Midbrain (tissue), 1 donor: Measurements from ENCODE around the gene MLF2.
A peak's percentile ranks its signal among the peaks of the same experiment; 100 is the strongest.
"Not testable (repeated sequence)": the region's sequence is repeated elsewhere in the genome, so short reads cannot be mapped to it uniquely, and the experiment has no call there.

Experiments used
- DNase-seq: peaks from one replicate; lab custom pipeline; 2025; lab: John Stamatoyannopoulos, UW

The MLF2 gene

DNA sequence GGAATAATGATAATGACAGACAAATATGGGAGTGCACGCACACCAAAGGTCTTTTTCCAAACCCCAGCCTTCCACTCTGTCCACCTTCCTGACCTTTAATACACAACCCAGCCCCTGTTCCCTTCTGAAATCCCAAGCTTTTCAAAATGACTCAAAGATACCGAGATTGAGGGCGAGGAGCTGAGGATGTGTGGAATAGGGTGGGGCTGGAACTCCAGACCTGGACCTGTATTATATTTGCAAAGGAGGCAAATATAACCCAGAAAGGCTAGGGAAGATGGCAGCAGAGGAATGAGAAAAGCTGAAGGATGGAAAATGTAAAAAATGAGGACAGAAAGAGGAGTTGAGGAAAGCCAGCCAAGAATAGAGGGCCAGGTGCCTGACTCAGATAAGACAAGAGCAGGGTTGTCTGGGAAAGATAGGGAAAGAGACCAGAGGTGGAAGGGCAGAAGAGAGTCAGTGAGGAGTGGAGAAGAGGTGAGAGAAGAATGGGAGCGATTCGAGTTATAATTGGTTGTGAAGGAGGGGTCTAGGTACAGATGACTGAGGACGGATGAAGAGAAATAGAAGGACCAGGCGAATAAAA lies 12.2 kb upstream of the MLF2 start:
- no peak for DNase-seq

DNA sequence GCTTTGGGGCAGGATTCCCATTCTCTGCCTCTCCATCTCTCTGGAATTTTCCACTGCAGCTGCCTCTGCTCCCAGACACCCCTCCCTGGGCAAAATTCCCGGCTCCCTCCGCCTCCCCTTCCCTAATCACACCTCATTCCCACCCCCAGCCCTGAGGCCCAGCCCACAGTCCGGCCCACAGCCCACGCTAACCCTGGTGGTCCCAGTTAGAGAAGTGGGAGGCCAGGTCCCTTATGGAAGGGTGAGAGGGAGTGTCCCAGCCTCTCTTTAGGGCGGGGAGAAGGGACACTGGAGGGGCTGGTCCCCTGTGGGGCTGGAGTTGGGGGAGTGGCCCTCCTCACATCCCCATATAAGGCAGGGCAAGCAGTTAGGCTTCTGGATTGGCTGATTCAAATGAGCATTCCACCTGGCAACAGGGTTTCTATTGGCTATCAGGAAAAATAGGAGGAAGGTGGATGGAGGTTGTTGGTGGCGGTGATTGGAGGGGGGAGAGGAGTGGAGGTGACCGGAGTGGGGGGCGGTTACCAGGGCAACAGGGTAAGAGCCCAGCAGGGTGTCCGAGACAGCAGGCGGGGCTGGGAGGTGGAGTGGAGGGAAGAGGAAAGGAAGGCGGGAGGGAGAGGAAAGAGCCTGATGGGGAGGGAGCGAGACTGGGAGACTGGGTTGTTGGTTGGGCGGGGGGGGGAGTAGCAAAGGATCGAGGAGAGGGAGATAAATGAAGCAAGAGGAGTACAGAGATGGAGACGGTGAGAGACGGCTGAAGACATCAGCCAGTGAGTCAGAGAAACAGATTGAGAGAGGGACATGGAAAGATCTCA lies 11.3 kb upstream of the MLF2 start:
- peak; percentile 88 for DNase-seq

DNA sequence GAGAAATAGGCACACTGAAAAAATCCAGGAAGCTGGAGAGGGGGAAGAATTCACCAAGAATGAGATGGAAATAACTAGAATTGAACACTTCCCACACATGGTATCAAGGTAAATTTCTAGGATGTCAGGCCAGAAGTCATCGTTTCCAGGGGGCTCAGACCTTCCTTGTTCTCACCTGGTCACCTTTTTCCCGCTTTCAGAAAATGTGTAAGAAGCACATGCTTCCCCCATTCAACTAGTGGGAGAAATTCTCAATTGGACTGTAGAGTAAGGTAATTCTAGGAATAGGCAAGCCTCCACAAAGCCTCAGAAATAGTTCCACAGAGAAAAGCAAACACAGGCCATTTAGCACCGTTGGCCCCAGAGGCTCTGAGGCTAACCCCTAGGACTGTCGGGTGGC lies 10.4 kb upstream of the MLF2 start:
- no peak for DNase-seq

DNA sequence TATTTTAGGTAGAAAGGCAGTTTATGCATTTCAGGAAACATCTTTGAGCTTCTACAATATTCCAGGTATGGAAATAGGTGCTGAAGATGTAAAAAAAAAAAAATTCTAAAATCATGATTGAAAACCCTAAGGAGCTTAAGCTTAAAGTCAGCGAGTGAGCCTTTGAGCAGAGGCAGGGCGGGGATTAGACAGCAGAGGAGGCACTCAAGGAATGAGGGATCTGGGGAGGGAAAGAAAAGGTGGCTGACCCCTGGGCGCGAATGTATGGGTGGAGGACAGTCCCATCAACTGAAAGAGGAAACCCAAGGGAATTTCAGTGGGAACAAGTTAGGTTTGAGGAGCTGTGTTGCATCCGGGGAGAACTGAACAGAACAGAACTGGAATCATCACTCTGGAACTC lies 6.8 kb upstream of the MLF2 start:
- no peak for DNase-seq

DNA sequence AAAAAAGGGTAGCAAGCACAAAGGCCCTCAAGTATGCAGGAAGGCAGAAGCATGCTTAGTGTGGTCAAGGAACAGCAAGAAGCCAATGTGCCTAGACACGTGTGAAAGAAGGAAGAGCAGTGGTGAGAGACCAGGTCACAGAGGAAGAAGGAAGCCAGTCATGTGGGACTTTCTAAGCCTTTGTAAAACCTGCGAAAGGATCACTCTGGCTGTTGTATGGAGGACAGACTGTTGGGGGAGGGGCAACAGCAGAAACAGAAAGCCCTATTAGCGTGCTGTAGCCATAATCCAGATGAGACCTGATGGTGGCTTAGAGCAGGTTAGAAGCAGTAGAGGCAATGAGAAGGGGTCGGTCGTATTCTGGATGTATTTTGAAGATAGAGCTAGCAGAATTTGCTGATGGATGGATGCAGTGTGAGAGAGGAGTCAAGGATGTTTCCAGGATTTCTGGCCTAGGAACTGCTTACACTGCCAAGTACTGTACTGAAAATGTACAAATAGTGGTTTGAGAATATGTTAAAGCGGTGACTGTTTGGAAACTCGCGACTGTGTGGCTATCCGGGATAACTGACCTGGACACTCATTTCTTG lies 5.7 kb upstream of the MLF2 start:
- no peak for DNase-seq

DNA sequence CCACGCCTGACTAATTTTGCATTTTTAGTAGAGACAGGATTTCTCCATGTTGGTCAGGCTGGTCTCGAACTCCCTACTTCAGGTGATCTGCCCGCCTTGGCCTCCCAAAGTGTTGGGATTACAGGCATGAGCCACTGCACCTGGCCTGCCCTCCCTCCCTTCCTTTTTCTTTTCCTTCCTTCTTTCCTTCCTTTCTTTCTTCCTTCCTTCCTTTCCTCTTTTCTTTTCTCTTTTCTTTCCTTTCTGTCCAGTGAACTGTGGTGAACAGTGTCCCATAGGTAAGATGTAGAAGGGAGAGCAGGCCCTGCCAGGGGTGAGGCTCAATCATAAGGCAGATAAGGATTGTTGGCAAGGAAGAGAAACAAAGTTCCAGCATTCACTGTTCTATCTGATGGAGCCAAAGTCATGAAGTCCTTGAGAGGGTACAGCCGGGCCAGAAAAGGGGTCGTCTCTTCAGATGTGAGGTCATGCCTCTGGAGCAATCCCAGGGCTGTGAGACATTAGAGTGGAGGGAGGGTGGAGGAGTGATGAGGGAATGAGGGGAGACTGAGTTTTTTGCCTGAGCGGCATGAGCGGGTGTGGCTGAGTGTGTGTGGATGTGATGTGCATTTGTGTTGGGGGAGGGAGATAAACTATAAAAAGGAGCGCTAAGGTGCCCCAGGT lies 4.2 kb upstream of the MLF2 start:
- DNase-seq: no peak

DNA sequence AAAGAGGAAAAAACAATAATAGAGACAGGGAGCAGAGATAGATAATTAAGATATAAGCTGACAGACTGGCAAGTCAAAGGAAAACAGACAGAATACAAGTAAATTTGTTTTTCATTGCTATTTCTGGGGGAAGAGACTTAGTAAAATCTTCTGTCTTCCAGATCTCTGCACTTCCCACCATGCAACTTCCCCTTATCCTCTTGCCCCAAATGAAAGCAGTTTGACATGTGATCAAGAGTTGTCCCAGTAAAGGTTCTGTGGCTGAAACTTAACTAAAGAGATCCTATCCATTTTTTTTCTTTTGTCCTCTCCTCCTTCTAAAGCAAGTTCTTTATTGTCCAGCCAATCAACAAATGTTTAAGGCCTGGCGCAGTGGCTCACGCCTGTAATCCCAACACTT lies 1.5 kb upstream of the MLF2 start:
- no peak for DNase-seq

DNA sequence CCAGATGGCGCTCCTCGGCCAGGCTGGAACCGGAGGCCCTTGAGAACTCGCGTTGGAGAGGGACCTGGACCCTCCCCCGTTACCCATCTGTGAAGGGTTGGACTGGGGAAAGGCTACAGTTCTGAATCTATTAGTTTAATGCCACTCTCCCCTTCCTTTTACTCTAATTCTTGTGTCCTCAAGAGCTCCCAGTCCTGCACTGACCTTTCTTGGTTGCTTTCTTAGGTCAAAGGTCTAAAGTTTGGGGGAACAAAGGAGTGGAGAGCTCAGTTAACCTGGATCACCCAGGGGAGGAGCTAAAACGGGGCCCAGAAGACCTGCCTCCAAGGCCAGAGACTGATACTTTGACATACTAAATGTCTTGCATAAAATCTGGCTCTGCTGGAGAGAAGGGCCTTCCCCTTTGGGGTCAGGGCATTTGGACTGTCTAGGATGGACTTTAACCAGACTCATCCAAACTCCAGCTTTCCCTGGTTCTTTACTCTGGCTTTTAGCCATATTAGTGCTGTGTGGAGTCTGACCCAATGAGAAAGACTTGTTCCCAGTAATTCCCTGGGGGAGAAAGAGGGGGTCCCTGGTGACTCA lies 923 bp upstream of the MLF2 start:
- DNase-seq: no peak

DNA sequence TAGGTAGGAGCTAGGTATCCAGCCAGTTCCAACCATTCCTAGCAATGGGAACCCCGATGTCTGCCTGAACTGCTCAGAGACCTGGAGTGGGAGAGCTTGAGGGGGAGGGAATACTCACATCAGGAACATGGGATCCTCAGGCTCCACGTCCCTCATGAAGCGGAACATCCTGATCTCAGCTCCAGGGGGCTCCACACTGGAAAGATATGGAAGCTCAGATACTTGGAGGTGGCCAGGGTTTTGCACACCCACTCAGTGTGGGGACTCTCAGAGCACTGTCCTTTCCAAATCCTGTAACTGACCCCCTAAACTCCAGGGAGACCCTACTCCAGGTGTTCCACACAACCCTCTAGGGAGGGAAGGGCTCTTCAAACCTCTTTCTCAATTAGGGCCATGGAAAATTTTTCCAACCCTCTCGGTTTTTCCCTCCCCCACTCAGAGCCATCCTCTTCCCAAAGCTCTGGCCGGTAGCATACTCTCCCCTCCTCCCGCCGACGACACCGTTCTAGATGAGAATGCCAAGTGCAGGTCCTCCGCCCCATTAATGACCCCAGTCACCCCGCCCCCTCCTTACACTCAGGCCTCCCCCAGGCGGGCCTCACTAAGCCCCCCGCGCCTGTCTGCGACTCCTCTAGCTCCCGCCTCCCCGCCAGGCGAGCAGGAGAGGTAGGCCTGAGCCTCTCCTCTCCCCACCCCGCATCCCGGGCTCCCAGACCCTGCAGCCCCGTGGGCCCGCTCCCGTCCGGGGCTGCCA lies 597 bp downstream of the MLF2 start:
- DNase-seq: no peak

DNA sequence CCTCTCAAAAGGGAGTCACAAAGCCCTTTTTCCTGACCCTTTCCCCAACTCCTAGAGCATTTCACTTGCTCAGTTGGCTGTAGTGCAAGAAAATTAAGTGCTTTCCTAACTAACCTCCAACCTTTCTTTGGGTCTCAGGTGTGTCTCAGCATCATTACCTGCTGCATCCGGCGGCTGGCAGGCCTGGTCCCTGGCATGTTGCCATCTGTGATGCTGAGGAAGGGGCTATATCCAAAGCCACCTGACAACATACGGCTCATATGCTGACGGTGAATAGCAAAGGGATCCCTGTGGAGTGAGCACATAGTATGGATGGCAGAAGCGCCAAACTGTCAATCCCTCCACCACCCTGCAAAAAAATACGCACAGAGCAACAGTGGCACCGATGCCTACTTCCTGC lies 1.2 kb downstream of the MLF2 start:
- no peak for DNase-seq

DNA sequence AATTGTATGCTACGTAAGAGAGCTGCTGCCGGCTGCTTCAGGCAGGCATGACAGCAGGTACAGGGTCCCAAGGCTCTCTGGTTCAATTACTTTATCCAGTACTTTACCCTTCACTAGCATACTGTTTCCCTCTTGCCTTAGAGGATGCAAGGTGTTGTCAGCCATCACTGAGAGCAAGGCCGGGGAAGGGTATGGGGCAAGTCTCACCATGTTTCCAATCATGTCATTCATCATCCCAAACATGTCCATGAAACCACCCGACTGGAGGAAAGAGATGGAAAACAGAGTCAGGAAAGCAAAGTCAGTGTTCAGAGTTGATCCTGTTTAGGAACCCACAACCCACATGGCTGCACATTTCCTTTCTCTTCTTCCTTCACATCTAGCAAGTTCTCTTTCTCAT lies 2.4 kb downstream of the MLF2 start:
- DNase-seq: no peak

DNA sequence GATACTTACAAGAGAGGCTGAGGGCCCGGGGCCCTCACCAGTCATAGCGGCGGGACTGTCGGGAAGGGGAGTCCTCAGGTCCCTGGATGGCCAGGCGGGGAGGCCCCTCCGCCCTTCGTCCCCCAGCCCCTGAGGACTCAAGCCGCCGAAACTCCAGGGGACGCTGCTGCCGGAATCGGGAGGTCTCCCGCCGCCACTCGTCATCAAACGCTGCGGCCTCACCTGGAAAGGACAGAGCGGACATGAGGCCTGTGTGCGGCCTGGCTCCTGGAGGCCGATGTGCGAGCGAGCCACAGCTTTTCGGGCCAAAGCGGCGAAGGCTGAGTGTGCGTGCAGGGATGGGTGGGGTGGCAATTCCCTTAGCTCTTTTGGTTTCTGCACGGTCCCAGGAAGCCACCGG lies 4.2 kb downstream of the MLF2 start:
- DNase-seq: no peak

DNA sequence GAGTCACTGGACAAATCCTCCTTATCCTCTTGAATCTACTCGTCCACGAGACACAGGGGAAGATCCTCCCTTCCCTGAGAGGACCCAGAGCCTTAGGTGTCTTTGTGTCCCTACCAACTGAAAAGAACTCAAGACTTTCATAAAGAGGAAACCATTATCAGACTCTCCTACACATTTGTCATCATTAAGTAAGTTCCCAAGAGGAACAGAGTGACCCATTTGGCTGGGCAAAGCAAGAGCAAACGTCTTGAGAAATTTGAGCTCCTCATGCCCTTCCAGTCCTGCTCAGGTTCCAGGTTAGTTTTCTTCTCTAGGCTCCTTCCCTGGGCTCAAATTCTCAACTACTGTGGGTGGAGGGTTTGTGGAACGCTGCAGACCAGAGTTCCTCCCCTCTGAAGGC lies 5.7 kb downstream of the MLF2 start:
- no peak for DNase-seq

DNA sequence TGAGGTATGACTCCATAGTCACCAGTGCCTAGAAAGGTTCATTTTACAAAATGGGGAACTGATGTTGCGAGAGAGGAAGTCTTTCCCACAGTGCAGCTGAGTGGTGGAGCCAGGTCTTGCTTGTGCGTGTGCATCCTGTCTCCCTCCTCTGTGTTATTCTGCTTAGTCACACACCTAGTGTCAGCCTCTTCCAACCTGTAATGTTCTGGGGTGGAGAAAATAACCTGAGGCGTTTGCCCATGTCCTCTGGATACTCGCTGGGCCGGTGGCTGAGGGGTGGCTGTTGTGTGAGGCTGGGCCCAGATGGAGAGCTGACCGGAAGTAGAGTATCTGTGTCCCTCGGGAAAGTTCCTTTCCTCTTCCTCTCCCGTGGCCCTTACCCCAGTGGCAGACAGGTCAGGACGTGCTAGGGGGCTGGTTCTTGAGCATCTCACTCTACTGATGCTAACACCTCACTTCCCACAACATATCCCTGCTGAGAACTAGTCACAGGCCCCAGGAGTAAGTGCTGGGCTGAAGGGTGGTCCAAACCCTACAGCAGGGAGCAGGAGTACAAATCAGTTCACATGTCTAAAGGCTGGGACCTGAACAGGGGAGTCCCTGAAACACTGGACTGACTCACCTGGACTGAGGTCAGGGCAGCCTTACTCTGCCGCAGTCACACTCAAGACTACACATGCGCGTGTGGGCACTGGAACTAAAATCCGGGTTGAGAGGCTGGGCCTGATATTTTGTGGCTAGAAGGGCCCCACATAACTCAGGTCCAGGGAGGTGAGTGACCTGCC lies 7.0 kb downstream of the MLF2 start:
- DNase-seq: peak; percentile 8

DNA sequence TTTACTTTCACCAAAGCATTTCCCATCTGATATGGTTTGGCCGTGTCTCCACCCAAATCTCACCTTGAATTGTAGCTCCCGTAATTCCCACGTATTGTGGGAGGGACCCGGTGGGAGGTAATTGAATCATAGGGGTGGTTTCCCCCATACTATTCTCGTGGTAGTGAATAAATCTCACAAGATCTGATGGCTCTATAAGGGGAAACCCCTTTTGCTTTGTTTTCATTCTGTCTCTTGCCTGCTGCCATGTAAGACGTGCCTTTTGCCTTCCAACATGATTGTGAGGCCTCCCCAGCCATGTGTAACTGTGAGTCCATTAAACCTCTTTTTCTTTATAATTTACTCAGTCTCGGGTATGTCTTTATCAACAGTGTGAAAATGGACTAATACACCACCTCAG lies 9.6 kb downstream of the MLF2 start:
- not testable (repeated sequence) for DNase-seq

DNA sequence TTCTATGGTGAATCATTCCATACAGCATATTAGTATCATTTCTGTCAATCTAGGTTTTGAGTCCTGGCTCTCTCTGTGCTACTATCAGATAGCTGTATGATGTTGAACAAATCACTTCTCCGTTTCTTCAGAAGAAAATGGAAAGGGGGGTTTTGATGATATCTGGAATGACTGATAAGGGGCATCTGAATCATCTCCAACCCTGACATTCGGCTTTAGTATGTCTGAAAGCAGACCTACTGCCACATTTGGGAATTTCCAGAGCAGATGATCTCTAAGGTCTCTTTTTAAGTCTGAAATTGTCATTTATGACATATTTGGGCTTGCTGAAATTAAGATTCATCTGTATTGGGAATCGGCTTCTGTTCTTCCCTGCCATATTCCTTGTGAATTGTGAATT lies 10.1 kb downstream of the MLF2 start:
- no peak for DNase-seq

DNA sequence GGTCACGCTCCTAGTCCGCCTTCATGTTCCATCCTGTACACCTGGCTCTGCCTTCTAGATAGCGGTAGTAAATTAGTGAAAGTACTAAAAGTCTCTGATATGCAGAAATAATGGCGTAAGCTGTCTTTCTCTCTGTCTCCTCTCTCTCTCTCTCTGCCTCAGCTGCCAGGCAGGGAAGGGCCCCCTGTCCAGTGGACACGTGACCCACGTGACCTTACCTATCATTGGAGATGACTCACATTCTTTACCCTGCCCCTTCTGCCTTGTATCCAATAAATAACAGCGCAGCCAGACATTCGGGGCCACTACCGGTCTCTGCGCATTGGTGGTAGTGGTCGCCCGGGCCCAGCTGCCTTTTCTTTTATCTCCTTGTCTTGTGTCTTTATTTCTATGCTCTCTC lies 10.9 kb downstream of the MLF2 start:
- DNase-seq: not testable (repeated sequence)

DNA sequence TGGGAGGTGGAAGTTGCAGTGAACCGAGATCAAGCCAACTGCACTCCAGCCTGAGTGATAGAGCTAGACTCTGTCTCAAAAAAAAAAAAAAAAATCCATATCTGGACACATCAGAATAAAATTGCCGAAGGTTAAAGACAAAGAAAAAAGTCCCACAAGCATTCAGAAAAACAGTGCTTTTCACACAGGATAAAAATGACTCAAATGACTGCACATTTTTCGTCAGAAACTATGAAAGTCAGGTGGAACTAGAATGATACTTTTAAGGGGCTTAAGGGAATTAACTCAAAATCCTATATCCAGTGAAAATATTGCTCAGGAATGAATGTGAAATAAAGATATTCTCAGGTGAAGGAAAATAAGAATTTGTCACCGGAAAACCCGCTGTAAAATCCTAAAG lies 16.2 kb downstream of the MLF2 start:
- DNase-seq: no peak

DNA sequence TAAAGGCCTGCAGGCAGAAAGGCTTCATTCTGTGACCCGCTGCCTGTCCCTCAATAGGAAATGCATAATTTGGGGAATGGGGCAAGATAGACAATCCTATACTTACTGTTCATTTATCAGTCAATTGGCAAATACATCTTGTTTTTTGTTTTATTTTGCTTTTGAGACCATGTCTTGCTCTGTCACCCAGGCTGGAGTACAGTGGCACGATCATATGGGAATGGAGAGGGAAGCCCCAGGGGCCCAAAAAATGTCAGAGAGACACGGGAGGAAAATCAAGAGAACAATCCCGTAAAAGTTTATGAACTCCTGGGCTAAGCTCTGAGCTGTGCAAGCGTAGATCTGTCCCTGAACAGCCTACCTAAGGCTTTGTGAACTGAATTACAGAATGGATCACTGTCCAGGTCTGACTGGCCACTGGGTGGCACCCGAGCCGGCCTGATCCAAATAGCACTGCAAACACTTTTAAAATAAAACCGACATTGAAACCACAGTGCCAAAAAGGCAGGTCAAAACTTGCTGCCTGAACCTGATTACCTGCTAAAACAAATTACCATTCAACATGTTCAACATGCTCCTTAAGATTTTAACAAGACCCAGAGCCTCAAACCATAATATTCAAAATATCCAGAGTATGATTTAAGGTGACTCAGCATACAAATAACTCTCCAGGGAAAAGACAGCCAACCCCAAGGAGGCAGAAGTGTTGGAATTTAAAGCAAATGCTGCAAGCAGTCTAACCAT lies 17.3 kb downstream of the MLF2 start:
- DNase-seq: peak; percentile 63
